T47D (cell line): ENCODE measurements around the gene KDM7A.

Source experiments
- DNase-seq, 2 experiments: peaks; one replicate each; pipeline versions ENCODE4 v3.0.0 to v3.0.0-alpha.2; 2011 to 2012; ENCODE audit warnings: low read depth in 1 of 2, low spot score in 1 of 2
- JUND ChIP-seq: IDR thresholded peaks from 2 replicates; pipeline ENCODE4 v1.6.1; 2012; ENCODE audit warnings: low read depth
- in situ Hi-C: cut with HindIII; loops from 2 replicates; pipeline ENCODE4 v1.10.0; 2016; ENCODE audit warnings: low sequenced_read_pairs, low pct_unique_long_range_greater_than_20kb

KDM7A gene

DNA sequence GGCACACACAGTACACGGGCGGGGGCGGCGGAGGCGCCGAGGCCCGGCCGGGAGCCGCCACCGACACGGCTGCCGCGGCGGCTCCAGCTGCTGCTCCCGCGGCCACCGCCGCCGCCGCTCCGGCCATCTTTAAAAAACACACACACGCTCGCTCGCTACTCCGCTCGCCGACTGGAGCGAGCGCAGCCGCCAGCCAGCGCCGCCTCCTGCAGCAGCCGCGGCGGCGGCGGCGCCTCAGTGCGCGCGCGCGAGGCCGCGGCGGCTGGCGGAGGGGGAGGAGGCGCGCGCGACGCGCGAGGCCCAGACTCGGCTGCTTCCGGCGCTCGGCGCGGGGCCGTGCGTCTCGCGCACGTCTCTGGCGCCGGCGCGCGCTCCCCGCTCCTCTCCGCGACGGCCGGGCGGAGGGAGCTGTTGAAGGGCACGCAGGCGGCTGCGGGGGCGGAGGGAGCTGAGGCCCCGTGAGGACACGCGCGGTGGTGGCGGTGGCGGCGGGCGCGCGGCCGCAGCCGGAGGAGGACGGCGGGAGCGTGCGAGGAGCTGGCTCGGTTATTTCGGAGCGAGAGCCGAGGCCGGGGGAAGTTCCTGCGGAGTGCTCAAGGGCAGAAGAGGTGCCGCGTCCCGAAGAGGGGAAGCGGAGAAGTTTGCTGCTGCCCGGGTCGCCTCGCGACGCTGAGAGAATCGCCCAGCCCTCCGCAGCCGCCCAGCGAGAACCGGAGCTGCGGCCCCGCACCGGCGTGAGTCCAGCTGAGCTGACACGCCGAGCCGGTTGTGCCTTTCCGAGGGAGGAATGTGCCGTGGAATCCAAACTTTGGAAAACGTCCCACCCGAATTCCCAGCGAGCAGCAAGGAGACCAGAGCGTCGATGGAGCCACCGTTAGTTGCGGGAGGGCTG, at the start of gene KDM7A:
Gene KDM7A, minus strand, starts transcription at position 173 of the 892 bp plus-strand sequence. Its CDS starts 46 bp downstream, at position 127.
- TF ChIP-seq JUND = no peak
- DNase-seq = peak; percentile 68 to 92
- in situ Hi-C loops = no loop called here

- no peak for DNase-seq
- in situ Hi-C loops = no loop called here
- no peak for TF ChIP-seq JUND
Observed at GRCh38 chr7:140225562-140226249, 48.9 kb upstream of the KDM7A start.

DNA sequence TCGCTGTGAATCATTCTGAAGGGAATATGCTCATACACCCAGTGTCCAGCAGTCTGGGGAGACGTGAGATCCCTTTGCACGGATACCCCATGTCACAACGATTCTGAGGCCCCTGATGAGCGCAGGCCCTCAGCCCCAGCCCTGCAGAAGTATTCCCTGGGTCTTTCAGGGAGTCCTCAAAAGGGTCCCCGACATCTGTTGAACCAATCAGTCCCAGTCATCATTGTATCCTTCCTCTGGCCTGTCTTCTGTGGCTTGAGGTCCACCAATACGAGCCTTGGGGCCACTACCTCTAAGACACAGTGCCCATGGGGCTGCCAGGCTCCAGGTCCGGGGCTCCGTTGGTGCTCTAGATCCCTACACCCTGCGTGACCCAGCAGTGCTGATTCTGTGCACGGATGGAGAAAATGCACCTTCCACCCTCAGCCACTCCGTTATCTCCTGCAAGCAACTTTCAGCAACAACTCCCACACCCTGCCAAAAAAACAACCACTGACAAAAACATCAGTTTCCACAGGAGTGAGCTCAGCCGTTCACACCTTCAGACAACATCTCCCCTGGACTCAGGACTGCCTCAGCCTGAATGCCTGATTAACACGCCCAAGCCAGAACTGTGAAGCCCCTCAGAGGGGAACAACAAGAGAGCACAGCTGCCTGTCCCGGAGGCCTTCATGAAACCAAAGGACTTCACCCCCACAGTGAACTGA, 46.9 kb upstream of the KDM7A start:
- TF ChIP-seq JUND = no peak
- DNase-seq = no peak
- in situ Hi-C loops = no loop called here

DNA sequence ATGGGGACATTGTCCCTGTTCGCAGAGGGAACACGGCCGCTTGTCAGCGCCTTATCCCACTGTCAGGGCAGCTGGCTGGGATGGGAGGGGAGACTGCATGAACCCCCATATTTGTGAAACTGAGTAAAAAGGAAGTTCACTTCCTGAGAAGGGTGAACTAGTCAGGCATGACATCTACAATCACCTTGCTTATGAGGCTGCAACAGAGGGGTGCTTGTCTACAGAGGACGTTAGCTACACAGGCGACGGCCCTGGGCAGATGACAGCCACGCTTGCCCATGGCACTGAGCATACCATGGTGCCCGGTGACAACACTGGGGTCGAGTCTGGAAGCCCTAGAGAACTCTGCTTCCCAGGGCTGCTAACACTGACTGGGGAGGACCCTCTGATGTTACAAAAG, 46.0 kb upstream of the KDM7A start:
- no peak for DNase-seq
- no peak for TF ChIP-seq JUND
- in situ Hi-C loops = no loop called here

GRCh38 chr7:140219672-140220524, 43.1 kb upstream of the KDM7A start:
- peak in 1 of 2 experiments; percentile 86 for DNase-seq
- in situ Hi-C loops = no loop called here
- no peak for TF ChIP-seq JUND

DNA sequence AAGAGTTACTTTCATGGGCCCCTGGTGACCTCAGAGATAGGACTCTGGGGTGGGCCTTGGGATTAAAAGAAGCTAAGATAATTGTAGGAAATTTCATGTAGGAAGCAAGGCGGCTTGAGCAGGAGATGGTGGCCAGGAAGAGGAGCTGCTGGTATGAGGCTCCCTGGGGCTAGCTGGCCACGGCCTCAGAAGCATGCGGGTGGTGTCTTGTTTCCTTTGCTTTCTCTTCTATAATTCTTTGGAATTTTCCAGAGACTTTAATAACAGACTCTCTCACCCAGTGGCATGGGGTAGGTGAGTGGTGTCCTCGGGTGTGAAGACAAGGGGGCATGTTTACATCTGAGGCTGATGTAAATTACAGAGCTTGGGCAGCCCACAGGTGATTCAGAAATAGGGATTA, 41.9 kb upstream of the KDM7A start:
- DNase-seq = no peak
- no peak for TF ChIP-seq JUND
- in situ Hi-C loops = no loop called here

DNA sequence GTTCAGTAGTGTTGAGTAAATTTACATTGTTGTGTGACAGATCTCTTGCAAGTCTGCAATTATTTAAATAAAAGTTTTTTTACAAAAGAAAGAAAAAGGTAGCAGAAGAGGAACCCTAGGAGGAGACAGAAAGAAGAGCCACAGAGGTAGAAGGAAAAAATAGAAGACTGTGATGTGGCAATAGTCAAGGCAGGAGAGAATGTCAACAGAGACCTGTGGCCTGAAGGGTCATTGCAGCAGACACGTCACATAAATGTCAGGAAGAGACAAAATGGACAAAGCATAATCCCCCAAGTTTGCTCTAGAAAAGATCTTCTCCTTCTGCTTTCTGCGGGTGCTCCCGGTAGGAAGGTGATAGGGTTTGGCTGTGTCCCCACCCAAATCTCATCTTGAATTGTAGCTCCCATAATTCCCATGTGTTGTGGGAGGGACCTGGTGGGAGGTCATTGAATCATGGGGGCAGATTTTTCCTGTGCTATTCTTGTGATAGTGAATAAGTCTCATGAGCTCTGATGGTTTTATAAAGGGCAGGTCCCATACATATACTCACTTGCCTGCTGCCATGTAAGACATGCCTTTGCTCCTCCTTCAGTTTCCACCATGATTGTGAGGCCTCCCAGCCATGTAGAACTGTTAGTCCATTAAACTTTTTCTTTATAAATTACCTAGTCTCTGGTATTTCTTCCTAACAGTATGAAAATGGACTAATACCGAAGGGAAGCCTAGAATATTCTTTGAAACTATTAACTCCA, 41.1 kb upstream of the KDM7A start:
- no peak for TF ChIP-seq JUND
- in situ Hi-C loops = no loop called here
- DNase-seq = no peak

- no peak for TF ChIP-seq JUND
- in situ Hi-C loops = no loop called here
- DNase-seq = no peak
Observed at GRCh38 chr7:140215281-140215680, 38.5 kb upstream of the KDM7A start.

DNA sequence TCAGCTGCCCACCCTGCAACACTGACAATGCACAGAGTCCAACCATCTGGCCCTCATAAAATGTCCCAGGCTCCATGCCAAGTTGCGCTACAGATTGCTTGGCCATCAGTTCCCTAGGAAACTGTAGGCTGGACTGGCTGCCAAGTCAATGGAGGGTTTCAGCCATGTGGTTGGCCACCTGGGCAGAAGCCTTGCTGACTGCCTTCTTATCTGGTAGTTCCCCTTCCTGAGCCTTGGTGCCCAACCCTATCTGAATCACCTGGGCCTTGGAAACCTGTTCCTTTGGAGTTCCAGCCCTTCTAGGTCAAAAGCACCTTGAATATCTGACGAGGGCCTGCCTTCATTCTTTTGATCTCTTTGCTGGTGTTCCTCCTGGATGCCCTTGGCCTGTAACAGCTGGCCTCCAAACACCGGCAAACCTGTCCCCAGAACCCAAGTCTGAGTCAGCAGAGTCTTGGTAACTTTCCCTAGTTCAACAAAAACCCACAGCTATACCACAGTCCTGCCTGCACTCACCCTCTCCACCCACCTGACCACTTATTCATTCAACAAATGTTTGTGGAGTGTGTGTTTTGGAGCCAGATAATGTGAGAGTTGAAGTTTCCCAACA, 37.4 kb upstream of the KDM7A start:
- TF ChIP-seq JUND = no peak
- in situ Hi-C loops = no loop called here
- no peak for DNase-seq

- in situ Hi-C loops = no loop called here
- no peak for TF ChIP-seq JUND
- no peak for DNase-seq
Observed at GRCh38 chr7:140213684-140214074, 36.9 kb upstream of the KDM7A start.
